Bronchial epithelial cell (primary cell): ENCODE data around the gene GRK4. TPM values are rescaled to one million over a fixed set of nuclear protein-coding genes. Genes with fewer than 3 reads are reported as not detected.

ENCODE experiments used
- DNase-seq: peaks from one replicate; pipeline ENCODE4 v3.0.0-alpha.2; 2010; ENCODE audit warnings: low read depth
- FAIRE-seq: peaks from 2 replicates; lab custom pipeline; 2011; peaks lifted over from hg19 to GRCh38; lab: Jason Lieb, UNC
- H3K27me3 ChIP-seq: 2 replicates; pipeline ENCODE4 v1.5.1; 2011; ENCODE audit warnings: low read length; ENCODE audit not compliant: control insufficient read depth, insufficient read depth
- H3K36me3 ChIP-seq: 2 replicates; pipeline ENCODE4 v1.5.1; 2011; ENCODE audit warnings: low read length; ENCODE audit not compliant: control insufficient read depth, insufficient read depth
- H3K4me3 ChIP-seq: 2 replicates; pipeline ENCODE4 v1.5.1; 2011; ENCODE audit warnings: mild to moderate bottlenecking, low read depth, low read length, control low read depth
- CTCF ChIP-seq: IDR thresholded peaks from 2 replicates; pipeline ENCODE4 v1.5.1; 2011; ENCODE audit warnings: mild to moderate bottlenecking, moderate library complexity, low read length, control low read depth, inconsistent platforms; ENCODE audit not compliant: insufficient read depth, severe bottlenecking
- total RNA-seq: library from RNA; depleted of rRNA; stranded (reverse); fragments of >200 nt; gene quantifications from 2 replicates; pipeline ENCODE4 v1.2.1, GENCODE V29; 2014

Gene GRK4
- total RNA-seq, 1 donor from 2014 or later = 3.7 TPM

- peaks cover 46% of the 10 kb centered on the region for H3K36me3 ChIP-seq
- TF ChIP-seq CTCF = no peak
- no peak for DNase-seq
- no peak overlapping the region for H3K4me3 ChIP-seq
- H3K27me3 ChIP-seq = no peaks in the 10 kb centered on the region
- FAIRE-seq = no peak
These were observed 22.9 kb upstream of the GRK4 start for GRCh38 chr4:2940267-2941137.

- no peak for DNase-seq
- H3K4me3 ChIP-seq = no peak overlapping the region
- no peak for FAIRE-seq
- no peaks in the 10 kb centered on the region for H3K27me3 ChIP-seq
- peaks cover 52% of the 10 kb centered on the region for H3K36me3 ChIP-seq
- TF ChIP-seq CTCF = no peak
These were observed 22.0 kb upstream of the GRK4 start for GRCh38 chr4:2941138-2942036.

- H3K36me3 ChIP-seq = peaks cover 58% of the 10 kb centered on the region
- no peak overlapping the region for H3K4me3 ChIP-seq
- TF ChIP-seq CTCF = no peak
- FAIRE-seq (no peak), DNase-seq (no peak)
- H3K27me3 ChIP-seq = no peaks in the 10 kb centered on the region
These were observed 21.3 kb upstream of the GRK4 start for GRCh38 chr4:2942037-2942531.

- Histone ChIP-seq H3K27me3 (no peaks in the 10 kb centered on the region), H3K4me3 (no peak overlapping the region), H3K36me3 (peaks cover 61% of the 10 kb centered on the region)
- no peak for TF ChIP-seq CTCF
- FAIRE-seq = no peak
- peak; percentile 43 for DNase-seq
These were observed 20.6 kb upstream of the GRK4 start for GRCh38 chr4:2942532-2943363.

GRCh38 chr4:2943364-2944090 lies 19.8 kb upstream of the GRK4 start:
- Histone ChIP-seq H3K27me3 (no peaks in the 10 kb centered on the region), H3K4me3 (no peak overlapping the region), H3K36me3 (peaks cover 64% of the 10 kb centered on the region)
- DNase-seq (no peak), FAIRE-seq (no peak)
- TF ChIP-seq CTCF = no peak
